Left lung (tissue), 10 donors: ENCODE data around the gene PLEK. TPM values are rescaled to one million over a fixed set of nuclear protein-coding genes. Genes with fewer than 3 reads are reported as not detected.

Experiments
- ATAC-seq: fragments of 200-7000 bp; cut with Tn5 transposase; one replicate; pipeline ENCODE4 v1.9.1; 2020; ENCODE audit warnings: moderate library complexity
- DNase-seq, 4 donors: peaks; one replicate each; pipeline ENCODE4 v3.0.0-alpha.2; 2013 to 2020
- H3K27ac ChIP-seq, 2 donors: fragments of 200-600 bp; sonication (generic) in 1 of 2; one replicate each; pipeline versions ENCODE4 v1.5.0 to v1.8.0; 2020 to 2021
- H3K27me3 ChIP-seq, 2 donors: fragments of 200-600 bp; sonication (generic) in 1 of 2; one replicate each; pipeline versions ENCODE4 v1.5.0 to v1.8.0; 2020 to 2021
- H3K36me3 ChIP-seq, 2 donors: fragments of 200-600 bp; sonication (generic) in 1 of 2; one replicate each; pipeline versions ENCODE4 v1.5.0 to v1.8.0; 2020 to 2021
- H3K4me1 ChIP-seq, 2 donors: fragments of 200-600 bp; one replicate each; pipeline ENCODE4 v1.8.0; 2021
- H3K4me3 ChIP-seq, 2 donors: fragments of 200-600 bp; sonication (generic) in 1 of 2; one replicate each; pipeline versions ENCODE4 v1.5.0 to v1.8.0; 2020 to 2021; ENCODE audit warnings: mild to moderate bottlenecking in 1 of 2
- H3K9me3 ChIP-seq, 2 donors: fragments of 200-600 bp; sonication (generic) in 1 of 2; one replicate each; pipeline versions ENCODE4 v1.5.0 to v1.8.0; 2020 to 2021
- CTCF ChIP-seq, 2 donors: fragments of 200-600 bp; sonication (generic) in 1 of 2; IDR thresholded peaks; one replicate each; pipeline versions ENCODE4 v1.5.0 to v1.8.0; 2021; ENCODE audit warnings: antibody characterized with exemption in 2 of 2
- intact Hi-C, 2 donors: fragments of 100-400 bp; cut with DNase I; formaldehyde crosslinking; loops; one replicate each; pipeline versions ENCODE4 v1.11.2 to v1.14.2; 2022
- polyA plus RNA-seq, 6 donors: library from polyadenylated mRNA; unstranded; fragments of 120-200 nt; gene quantifications; one replicate each; pipeline ENCODE4 v1.2.1, GENCODE V29; 2013; ENCODE audit not compliant: insufficient read length in 6 of 6
- total RNA-seq, 2 donors: library from RNA; stranded (reverse); fragmentation: NEBNext Ultra II Directional; extraction: Animal tissue kit (Norgen Biotek cat#: 25700); gene quantifications; one replicate each; pipeline ENCODE4 v1.2.1, GENCODE V29; 2021
- donor health status: DM: no; HTN: yes; CAD: no.
- donor health status: DM: no; HTN: no; CAD: no.

Gene PLEK
- total and polyA plus RNA-seq, 8 donors: 9.0 to 67.3 (median 11.7) TPM

GRCh38 chr2:68387408-68388350, 22.6 kb downstream of the PLEK start:
- Histone ChIP-seq H3K9me3 (no peaks in the 10 kb centered on the region), H3K27me3 (no peaks in the 10 kb centered on the region), H3K4me1 (peaks cover 0 to 89% of the 10 kb centered on the region in 2 donors), H3K4me3 (no peak overlapping the region), H3K27ac (peak overlapping the region; percentile 33 to 79), H3K36me3 (peaks cover 0 to 69% of the 10 kb centered on the region in 2 donors)
- ATAC-seq (peak; percentile 14), DNase-seq (no peak)
- intact Hi-C loops: no loop called here
- no peak for TF ChIP-seq CTCF (IDR thresholded peaks at IDR 0.05)

GRCh38 chr2:68388358-68388757, 23.3 kb downstream of the PLEK start:
- Histone ChIP-seq H3K4me3 (no peak overlapping the region), H3K9me3 (no peaks in the 10 kb centered on the region), H3K27ac (peak overlapping the region in 1 of 2 donors; percentile 79), H3K27me3 (no peaks in the 10 kb centered on the region), H3K36me3 (peaks cover 0 to 71% of the 10 kb centered on the region in 2 donors), H3K4me1 (peaks cover 0 to 82% of the 10 kb centered on the region in 2 donors)
- DNase-seq: no peak
- intact Hi-C loops: no loop called here
- TF ChIP-seq CTCF (IDR thresholded peaks at IDR 0.05): no peak
- ATAC-seq: no peak

- Histone ChIP-seq H3K4me1 (peaks cover 0 to 78% of the 10 kb centered on the region in 2 donors), H3K27ac (peak overlapping the region in 1 of 2 donors; percentile 79), H3K4me3 (no peak overlapping the region), H3K36me3 (peaks cover 0 to 75% of the 10 kb centered on the region in 2 donors), H3K27me3 (no peaks in the 10 kb centered on the region), H3K9me3 (no peaks in the 10 kb centered on the region)
- intact Hi-C loops: no loop called here
- no peak for DNase-seq
- no peak for ATAC-seq
- no peak for TF ChIP-seq CTCF (IDR thresholded peaks at IDR 0.05)
Observed at GRCh38 chr2:68388772-68389171, 23.7 kb downstream of the PLEK start.

- no peak for DNase-seq
- Histone ChIP-seq H3K4me1 (peaks cover 0 to 66% of the 10 kb centered on the region in 2 donors), H3K27me3 (no peaks in the 10 kb centered on the region), H3K4me3 (no peak overlapping the region), H3K9me3 (no peaks in the 10 kb centered on the region), H3K36me3 (peaks cover 0 to 80% of the 10 kb centered on the region in 2 donors), H3K27ac (peak overlapping the region in 1 of 2 donors; percentile 55)
- no peak for TF ChIP-seq CTCF (IDR thresholded peaks at IDR 0.05)
- intact Hi-C loops: no loop called here
- ATAC-seq: no peak
Observed at GRCh38 chr2:68390114-68390513, 25.0 kb downstream of the PLEK start.

- Histone ChIP-seq H3K27me3 (no peaks in the 10 kb centered on the region), H3K4me3 (no peak overlapping the region), H3K27ac (peak overlapping the region in 1 of 2 donors; percentile 55), H3K9me3 (no peaks in the 10 kb centered on the region), H3K36me3 (peaks cover 0 to 82% of the 10 kb centered on the region in 2 donors), H3K4me1 (peaks cover 0 to 61% of the 10 kb centered on the region in 2 donors)
- ATAC-seq (no peak), DNase-seq (no peak)
- no peak for TF ChIP-seq CTCF (IDR thresholded peaks at IDR 0.05)
- intact Hi-C loops: no loop called here
Observed at GRCh38 chr2:68390586-68390985, 25.5 kb downstream of the PLEK start.
